HL-60 (cell line): ENCODE results near the gene HOXA7.

Source experiments
- DNase-seq, 2 experiments: peaks; one replicate each; pipeline ENCODE4 v3.0.0-alpha.2; 2010 to 2020; ENCODE audit warnings: low read depth in 1 of 2, low spot score in 1 of 2
- H3K27ac ChIP-seq: fragments of 250-450 bp; sonication (Bioruptor Pico); replicated peaks from 2 replicates; pipeline ENCODE4 v1.5.1; 2020; ENCODE audit warnings: mild to moderate bottlenecking, moderate library complexity
- H3K27me3 ChIP-seq: fragments of 250-450 bp; sonication (Bioruptor Pico); 2 replicates; pipeline ENCODE4 v1.5.1; 2021; ENCODE audit warnings: mild to moderate bottlenecking, moderate library complexity; ENCODE audit not compliant: insufficient read depth, poor library complexity, severe bottlenecking
- H3K4me3 ChIP-seq: replicated peaks from 2 replicates; pipeline ENCODE4 v1.5.1; 2011; ENCODE audit warnings: mild to moderate bottlenecking, control low read depth, low read length; ENCODE audit not compliant: insufficient read depth
- GABPA ChIP-seq: IDR thresholded peaks from 2 replicates; pipeline ENCODE4 v1.6.1; 2012; ENCODE audit warnings: low read depth
- POLR2AphosphoS5 ChIP-seq: IDR thresholded peaks from 2 replicates; pipeline ENCODE4 v1.6.1; 2012; ENCODE audit warnings: low read depth
- SPI1 ChIP-seq: IDR thresholded peaks from 2 replicates; pipeline ENCODE4 v1.6.1; 2012; ENCODE audit warnings: low read depth, mild to moderate bottlenecking, borderline replicate concordance
- TF ChIP-seq, protein P1 (sequence below): IDR thresholded peaks from one replicate; pipeline ENCODE4 v1.5.1; 2011; ENCODE audit warnings: low read length, control low read depth, inconsistent platforms; ENCODE audit not compliant: insufficient read depth
- TF ChIP-seq, protein P2 (sequence below): IDR thresholded peaks from 2 replicates; pipeline ENCODE4 v1.6.1; 2012; ENCODE audit warnings: low read depth; ENCODE audit not compliant: insufficient replicate concordance

HOXA7 gene

DNA sequence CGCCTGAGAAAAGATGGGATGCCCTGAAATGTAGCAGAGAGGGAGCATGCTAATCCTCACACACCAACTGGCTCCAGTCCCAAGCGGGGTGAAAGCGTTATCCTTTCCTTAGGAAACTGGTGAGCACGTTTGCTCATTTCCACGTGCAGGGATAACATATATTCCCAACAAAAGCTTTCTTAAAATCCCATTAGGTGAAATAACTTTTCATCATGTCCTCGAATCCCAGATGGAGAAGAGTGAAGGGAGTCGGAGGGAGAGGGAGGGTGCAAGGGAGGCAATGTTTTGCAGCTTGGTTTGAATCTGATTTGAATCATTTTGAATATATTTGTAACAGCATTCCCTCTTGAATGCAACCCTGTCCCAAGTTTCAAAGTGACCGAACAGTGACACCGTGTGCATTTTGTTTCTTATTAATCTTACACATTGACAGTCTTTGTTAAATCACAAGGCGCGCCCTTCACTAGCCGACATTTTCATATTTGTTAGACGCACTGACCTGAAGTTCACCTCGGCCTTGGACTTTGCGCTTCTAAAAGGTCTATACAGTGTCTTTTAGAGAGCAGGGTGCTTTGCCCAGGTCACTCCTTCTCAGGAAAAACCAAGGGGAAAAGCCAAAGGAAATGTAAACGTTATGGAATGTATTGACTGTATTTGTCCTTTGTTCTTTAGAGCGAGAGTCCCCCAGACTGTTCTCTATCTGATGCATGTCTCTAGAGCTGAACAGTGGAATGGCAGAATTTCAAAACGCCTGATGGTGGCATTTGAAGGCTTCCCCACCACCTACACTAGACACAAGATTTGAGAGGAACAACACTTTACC lies 22.9 kb downstream of the HOXA7 start:
- H3K27me3 ChIP-seq: peaks cover 3% of the 10 kb centered on the region

DNA sequence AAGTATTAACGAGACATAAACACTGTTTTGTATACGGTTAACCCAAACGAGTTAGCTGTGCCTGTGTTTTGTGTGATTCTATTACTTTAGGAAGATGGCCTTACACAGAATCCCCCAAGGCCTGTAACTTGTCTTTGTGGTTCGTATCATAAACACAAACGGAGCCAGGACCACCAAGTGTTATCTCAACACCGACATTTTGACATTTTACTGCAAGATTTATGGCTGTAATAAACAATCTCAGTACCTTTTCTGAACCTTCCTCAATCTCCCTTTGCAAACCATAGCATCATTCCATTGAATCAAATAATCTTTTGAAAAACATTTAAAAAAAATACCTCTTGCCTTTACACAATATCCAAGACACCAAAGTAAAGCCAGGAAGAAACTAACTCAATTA lies 23.5 kb downstream of the HOXA7 start:
- TF ChIP-seq POLR2AphosphoS5: no peak
- TF ChIP-seq SPI1: no peak
- TF ChIP-seq, protein P1, sequence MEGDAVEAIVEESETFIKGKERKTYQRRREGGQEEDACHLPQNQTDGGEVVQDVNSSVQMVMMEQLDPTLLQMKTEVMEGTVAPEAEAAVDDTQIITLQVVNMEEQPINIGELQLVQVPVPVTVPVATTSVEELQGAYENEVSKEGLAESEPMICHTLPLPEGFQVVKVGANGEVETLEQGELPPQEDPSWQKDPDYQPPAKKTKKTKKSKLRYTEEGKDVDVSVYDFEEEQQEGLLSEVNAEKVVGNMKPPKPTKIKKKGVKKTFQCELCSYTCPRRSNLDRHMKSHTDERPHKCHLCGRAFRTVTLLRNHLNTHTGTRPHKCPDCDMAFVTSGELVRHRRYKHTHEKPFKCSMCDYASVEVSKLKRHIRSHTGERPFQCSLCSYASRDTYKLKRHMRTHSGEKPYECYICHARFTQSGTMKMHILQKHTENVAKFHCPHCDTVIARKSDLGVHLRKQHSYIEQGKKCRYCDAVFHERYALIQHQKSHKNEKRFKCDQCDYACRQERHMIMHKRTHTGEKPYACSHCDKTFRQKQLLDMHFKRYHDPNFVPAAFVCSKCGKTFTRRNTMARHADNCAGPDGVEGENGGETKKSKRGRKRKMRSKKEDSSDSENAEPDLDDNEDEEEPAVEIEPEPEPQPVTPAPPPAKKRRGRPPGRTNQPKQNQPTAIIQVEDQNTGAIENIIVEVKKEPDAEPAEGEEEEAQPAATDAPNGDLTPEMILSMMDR: no peak
- TF ChIP-seq, protein P2, sequence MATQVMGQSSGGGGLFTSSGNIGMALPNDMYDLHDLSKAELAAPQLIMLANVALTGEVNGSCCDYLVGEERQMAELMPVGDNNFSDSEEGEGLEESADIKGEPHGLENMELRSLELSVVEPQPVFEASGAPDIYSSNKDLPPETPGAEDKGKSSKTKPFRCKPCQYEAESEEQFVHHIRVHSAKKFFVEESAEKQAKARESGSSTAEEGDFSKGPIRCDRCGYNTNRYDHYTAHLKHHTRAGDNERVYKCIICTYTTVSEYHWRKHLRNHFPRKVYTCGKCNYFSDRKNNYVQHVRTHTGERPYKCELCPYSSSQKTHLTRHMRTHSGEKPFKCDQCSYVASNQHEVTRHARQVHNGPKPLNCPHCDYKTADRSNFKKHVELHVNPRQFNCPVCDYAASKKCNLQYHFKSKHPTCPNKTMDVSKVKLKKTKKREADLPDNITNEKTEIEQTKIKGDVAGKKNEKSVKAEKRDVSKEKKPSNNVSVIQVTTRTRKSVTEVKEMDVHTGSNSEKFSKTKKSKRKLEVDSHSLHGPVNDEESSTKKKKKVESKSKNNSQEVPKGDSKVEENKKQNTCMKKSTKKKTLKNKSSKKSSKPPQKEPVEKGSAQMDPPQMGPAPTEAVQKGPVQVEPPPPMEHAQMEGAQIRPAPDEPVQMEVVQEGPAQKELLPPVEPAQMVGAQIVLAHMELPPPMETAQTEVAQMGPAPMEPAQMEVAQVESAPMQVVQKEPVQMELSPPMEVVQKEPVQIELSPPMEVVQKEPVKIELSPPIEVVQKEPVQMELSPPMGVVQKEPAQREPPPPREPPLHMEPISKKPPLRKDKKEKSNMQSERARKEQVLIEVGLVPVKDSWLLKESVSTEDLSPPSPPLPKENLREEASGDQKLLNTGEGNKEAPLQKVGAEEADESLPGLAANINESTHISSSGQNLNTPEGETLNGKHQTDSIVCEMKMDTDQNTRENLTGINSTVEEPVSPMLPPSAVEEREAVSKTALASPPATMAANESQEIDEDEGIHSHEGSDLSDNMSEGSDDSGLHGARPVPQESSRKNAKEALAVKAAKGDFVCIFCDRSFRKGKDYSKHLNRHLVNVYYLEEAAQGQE: no peak
- no peak for TF ChIP-seq GABPA
- H3K4me3 ChIP-seq: no peak overlapping the region
- DNase-seq: no peak
- peaks cover 3% of the 10 kb centered on the region for H3K27me3 ChIP-seq
- no peak overlapping the region for H3K27ac ChIP-seq

More for the DNA sequence above, 22.9 kb downstream of the HOXA7 start:
- Histone ChIP-seq H3K27ac (no peak overlapping the region), H3K4me3 (no peak overlapping the region)
- no peak for TF ChIP-seq SPI1
- no peak for TF ChIP-seq GABPA
- TF ChIP-seq, protein P1: no peak
- no peak for TF ChIP-seq POLR2AphosphoS5
- TF ChIP-seq, protein P2: no peak
- no peak for DNase-seq

DNA sequence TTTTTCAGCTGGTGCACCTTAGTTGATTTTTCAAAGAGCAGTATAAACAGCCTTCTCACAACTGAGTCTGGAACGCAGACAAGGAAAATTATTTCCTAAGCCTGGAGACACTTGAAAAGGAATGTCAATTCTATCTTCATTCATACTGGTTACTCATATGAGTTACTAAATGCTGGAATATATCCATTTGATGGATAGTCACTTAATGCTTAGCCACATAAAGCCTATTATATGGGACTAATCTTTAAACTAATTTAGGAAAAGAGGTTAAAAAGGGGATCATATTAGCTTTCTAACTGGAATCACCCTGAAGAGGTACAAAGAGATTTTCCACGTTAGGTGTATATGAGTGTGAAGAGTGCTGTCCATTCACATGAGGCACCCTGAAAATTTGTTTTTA lies 24.3 kb downstream of the HOXA7 start:
- Histone ChIP-seq H3K27ac (no peak overlapping the region), H3K4me3 (no peak overlapping the region), H3K27me3 (no peaks in the 10 kb centered on the region)
- no peak for TF ChIP-seq GABPA
- no peak for TF ChIP-seq POLR2AphosphoS5
- TF ChIP-seq, protein P1: no peak
- TF ChIP-seq, protein P2: no peak
- no peak for TF ChIP-seq SPI1
- no peak for DNase-seq
